ENCODE results near the gene NHLH2. TPM values are rescaled to one million over a fixed set of nuclear protein-coding genes. Genes with fewer than 3 reads are reported as not detected.

Gene NHLH2
- total and polyA plus RNA-seq, 7 donors, result not detected

GRCh38 chr1:115854005-115854404 is 13.1 kb upstream of the NHLH2 start:
- peaks cover 4% of the 10 kb centered on the region for H3K9me3 ChIP-seq
- no peak overlapping the region for H3K4me3 ChIP-seq
- no peak for TF ChIP-seq CTCF (IDR thresholded peaks at IDR 0.05)
- no peak for DNase-seq
- peaks cover 0 to 2% (median 0%) of the 10 kb centered on the region in 3 donors for H3K27me3 ChIP-seq (ENCODE audit: insufficient read depth in 3 of 3, low read length in 2 of 3)
- no peaks in the 10 kb centered on the region for H3K4me1 ChIP-seq
- no peaks in the 10 kb centered on the region for H3K36me3 ChIP-seq (ENCODE audit: insufficient read depth in 1 of 2, low read depth in 1 of 2)
- H3K27ac ChIP-seq, result no peak overlapping the region
- no peak for ATAC-seq
- 43 to 91% (median 68%) methylated on average over 2 of the region's 2 CpGs for WGBS, 3 donors
- intact Hi-C loops (cut with DNase I), result no loop called here

GRCh38 chr1:115850937-115851336 is 10.0 kb upstream of the NHLH2 start:
- peaks cover 0 to 19% (median 0%) of the 10 kb centered on the region in 3 donors for H3K27me3 ChIP-seq (ENCODE audit: insufficient read depth in 3 of 3, low read length in 2 of 3)
- H3K4me1 ChIP-seq, result no peaks in the 10 kb centered on the region
- intact Hi-C loops (cut with DNase I), result no loop called here
- no peak overlapping the region for H3K4me3 ChIP-seq
- DNase-seq (no peak), ATAC-seq (no peak)
- H3K9me3 ChIP-seq, result peaks cover 4% of the 10 kb centered on the region
- H3K27ac ChIP-seq, result no peak overlapping the region
- no peaks in the 10 kb centered on the region for H3K36me3 ChIP-seq (ENCODE audit: insufficient read depth in 1 of 2, low read depth in 1 of 2)
- 70 to 90% (median 87%) methylated on average over 2 of the region's 2 CpGs for WGBS, 3 donors
- TF ChIP-seq CTCF (IDR thresholded peaks at IDR 0.05), result no peak

GRCh38 chr1:115847787-115848186 is 6.9 kb upstream of the NHLH2 start:
- Histone ChIP-seq H3K27ac (no peak overlapping the region), H3K27me3 (ENCODE audit: insufficient read depth in 3 of 3, low read length in 2 of 3) (peaks cover 0 to 45% (median 2%) of the 10 kb centered on the region in 3 donors), H3K4me1 (no peaks in the 10 kb centered on the region), H3K9me3 (no peaks in the 10 kb centered on the region), H3K36me3 (ENCODE audit: insufficient read depth in 1 of 2, low read depth in 1 of 2) (no peaks in the 10 kb centered on the region), H3K4me3 (no peak overlapping the region)
- ATAC-seq (no peak), DNase-seq (no peak)
- no peak for TF ChIP-seq CTCF (IDR thresholded peaks at IDR 0.05)
- intact Hi-C loops (cut with DNase I), result no loop called here
- WGBS, 3 donors, result 39 to 64% (median 54%) methylated on average over 1 of the region's 1 CpG

- TF ChIP-seq CTCF (IDR thresholded peaks at IDR 0.05), result no peak
- 44 to 56% (median 45%) methylated on average over 1 of the region's 1 CpG for WGBS, 3 donors
Observed at GRCh38 chr1:115842948-115843347, 2.0 kb upstream of the NHLH2 start.

GRCh38 chr1:115839679-115840237 is 1.2 kb downstream of the NHLH2 start:
- 5 to 6% (median 6%) methylated on average over 23 of the region's 23 CpGs for WGBS, 3 donors
- no peak for TF ChIP-seq CTCF (IDR thresholded peaks at IDR 0.05)
- Histone ChIP-seq H3K4me3 (peak overlapping the region; percentile 53), H3K27me3 (ENCODE audit: insufficient read depth in 3 of 3, low read length in 2 of 3) (peaks cover 0 to 94% (median 33%) of the 10 kb centered on the region in 3 donors), H3K36me3 (ENCODE audit: insufficient read depth in 1 of 2, low read depth in 1 of 2) (no peaks in the 10 kb centered on the region), H3K9me3 (no peaks in the 10 kb centered on the region), H3K4me1 (peaks cover 11% of the 10 kb centered on the region), H3K27ac (no peak overlapping the region)
- DNase-seq (no peak), ATAC-seq (peak in 1 of 4 donors; percentile 15)
- intact Hi-C loops (cut with DNase I), result no loop called here

More at GRCh38 chr1:115842948-115843347, 2.0 kb upstream of the NHLH2 start:
- DNase-seq, result no peak
- peaks cover 2 to 87% (median 24%) of the 10 kb centered on the region in 3 donors for H3K27me3 ChIP-seq (ENCODE audit: insufficient read depth in 3 of 3, low read length in 2 of 3)
- intact Hi-C loops (cut with DNase I), result no loop called here
- ATAC-seq, result no peak
- peaks cover 11% of the 10 kb centered on the region for H3K4me1 ChIP-seq
- H3K9me3 ChIP-seq, result no peaks in the 10 kb centered on the region
- H3K4me3 ChIP-seq, result no peak overlapping the region
- H3K36me3 ChIP-seq (ENCODE audit: insufficient read depth in 1 of 2, low read depth in 1 of 2), result no peaks in the 10 kb centered on the region
- H3K27ac ChIP-seq, result no peak overlapping the region
